C4-2B (cell line): ENCODE data around the gene PTX4.

Experiments
- H3K27ac ChIP-seq: fragments of 450-650 bp; 2 replicates; pipeline ENCODE4 v1.5.1; 2017
- ZFX ChIP-seq: fragments of 450-650 bp; IDR thresholded peaks from 2 replicates; pipeline ENCODE4 v1.6.1; 2017
- TF ChIP-seq, protein P1 (sequence below): fragments of 450-650 bp; conservative IDR thresholded peaks from 2 replicates; pipeline ENCODE4 v1.5.1; 2017; ENCODE audit warnings: mild to moderate bottlenecking

PTX4 gene

DNA sequence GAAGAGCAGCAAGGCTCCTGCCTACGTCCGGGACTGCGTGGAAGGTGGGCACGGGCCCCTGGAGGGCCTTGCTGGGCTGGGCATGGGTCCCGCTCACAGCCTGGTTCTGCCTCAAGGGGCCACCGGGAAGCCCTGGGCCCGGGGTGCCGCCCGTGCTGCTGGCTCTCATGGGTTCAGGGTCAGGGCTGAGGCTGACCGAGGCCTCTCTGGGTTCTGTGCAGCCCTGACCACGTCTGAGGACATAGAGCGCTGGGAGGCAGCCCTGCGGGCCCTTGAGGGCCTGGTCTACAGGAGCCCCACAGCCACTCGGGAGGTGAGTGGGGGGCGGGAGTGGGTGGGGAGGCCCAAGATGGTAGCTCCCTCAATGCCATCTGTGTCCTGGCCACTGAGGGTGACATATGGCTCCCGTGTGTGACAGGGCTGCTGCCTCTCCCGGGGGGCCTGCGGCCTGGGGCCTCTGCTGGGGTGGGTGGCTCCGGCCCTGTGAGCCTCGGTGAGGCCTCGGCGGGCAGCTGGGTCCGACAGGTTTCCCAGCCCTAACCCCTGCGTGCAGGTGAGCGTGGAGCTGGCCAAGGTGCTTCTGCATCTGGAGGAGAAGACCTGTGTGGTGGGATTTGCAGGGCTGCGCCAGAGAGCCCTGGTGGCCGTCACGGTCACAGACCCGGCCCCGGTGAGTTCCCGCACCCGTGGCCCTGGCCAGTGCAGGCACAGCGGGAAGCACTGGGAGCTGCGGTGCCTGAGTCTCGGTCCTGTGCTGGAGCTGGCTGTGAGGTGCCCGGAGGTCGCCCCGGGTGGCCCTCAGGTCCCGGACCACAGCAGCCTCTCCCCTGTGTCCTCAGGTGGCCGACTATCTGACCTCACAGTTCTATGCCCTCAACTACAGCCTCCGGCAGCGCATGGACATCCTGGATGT lies 13.6 kb upstream of the PTX4 start:
- TF ChIP-seq, protein P1, sequence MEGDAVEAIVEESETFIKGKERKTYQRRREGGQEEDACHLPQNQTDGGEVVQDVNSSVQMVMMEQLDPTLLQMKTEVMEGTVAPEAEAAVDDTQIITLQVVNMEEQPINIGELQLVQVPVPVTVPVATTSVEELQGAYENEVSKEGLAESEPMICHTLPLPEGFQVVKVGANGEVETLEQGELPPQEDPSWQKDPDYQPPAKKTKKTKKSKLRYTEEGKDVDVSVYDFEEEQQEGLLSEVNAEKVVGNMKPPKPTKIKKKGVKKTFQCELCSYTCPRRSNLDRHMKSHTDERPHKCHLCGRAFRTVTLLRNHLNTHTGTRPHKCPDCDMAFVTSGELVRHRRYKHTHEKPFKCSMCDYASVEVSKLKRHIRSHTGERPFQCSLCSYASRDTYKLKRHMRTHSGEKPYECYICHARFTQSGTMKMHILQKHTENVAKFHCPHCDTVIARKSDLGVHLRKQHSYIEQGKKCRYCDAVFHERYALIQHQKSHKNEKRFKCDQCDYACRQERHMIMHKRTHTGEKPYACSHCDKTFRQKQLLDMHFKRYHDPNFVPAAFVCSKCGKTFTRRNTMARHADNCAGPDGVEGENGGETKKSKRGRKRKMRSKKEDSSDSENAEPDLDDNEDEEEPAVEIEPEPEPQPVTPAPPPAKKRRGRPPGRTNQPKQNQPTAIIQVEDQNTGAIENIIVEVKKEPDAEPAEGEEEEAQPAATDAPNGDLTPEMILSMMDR: no peak
- no peak for TF ChIP-seq ZFX
- no peak overlapping the region for H3K27ac ChIP-seq

DNA sequence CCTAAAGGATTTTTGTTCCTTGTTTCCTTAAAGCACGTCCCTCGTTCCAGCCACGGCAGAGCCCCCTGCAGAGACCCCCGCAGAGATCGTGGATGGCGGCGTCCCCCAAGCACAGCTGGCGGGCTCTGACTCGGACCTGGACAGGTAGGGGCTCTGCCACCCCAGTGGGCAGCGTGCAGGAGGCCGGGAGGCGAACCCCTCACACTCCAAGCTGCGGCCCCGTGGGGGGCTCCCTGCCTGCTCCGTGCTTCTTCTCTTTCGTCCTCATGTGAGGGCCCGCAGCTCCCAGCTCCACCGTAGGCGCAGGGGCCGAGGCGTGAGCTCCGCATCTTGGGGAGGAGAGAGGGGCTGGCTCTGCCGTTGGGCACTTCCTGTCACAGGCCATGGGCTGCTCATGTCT lies 12.9 kb upstream of the PTX4 start:
- TF ChIP-seq, protein P1: no peak
- no peak for TF ChIP-seq ZFX
- no peak overlapping the region for H3K27ac ChIP-seq

DNA sequence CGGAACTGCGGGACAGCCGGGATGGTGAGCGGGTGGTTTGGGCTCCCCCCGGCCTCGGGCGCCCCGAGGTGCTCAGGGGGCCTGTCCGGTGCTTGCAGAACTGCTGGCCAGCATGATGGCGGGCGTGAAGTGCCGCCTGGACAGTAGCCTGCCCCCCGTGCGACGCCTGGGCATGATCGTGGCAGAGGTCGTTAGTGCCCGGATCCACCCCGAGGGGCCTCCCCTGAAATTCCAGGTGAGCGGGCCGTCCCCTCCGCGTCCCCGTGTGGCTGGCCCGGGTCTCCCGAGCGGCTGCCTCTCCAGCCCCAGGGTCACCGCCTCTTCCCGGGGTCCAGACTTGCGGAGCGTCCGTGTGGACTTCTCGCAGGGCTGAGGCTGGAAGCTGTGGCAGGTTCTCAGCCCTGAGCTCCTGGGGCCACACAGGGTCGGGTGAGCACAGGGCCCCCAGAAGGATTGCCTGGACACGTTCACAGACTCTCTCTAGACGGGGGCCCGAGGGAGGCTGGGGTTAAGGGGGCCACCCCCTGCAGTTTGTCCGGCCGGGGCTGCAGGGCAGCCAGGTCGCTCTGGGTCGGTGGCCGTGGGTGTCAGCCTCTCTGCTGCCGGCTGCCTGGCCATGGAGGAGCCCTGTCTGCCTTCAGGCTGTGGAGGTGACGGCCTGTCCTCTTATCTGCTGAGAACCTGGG lies 11.9 kb upstream of the PTX4 start:
- TF ChIP-seq, protein P1: no peak
- no peak for TF ChIP-seq ZFX
- no peak overlapping the region for H3K27ac ChIP-seq

DNA sequence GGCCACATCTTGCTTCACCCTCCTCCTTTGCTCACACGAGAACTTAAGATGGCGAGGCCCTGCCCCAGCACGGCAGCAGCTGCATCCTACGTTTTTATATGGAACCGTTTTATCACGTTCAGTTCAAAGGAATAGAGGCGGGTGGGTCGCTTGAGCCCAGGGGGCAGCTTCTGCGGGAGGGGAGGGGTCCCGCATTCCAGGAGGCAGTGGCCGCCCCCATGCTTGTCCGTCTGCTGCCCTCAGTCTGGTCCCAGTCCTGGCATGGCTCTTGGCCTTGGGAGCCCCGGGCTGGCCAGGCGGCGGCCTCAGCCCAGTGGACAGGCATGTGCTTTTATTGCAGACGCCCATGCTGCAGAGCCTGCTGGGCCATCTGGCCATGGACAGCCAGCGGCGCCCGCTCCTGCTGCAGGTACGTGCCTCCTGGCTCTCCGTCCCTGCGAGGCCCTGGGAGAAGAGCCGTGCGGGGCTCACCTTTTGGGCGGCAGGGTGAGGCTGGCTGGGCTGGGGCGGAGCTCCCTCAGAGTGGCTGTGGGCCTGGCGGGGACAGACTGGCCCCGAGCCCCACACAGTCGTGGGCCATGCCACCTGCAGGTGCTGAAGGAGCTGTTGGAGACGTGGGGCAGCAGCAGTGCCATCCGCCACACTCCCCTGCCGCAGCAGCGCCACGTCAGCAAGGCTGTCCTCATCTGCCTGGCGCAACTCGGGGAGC lies 11.2 kb upstream of the PTX4 start:
- TF ChIP-seq ZFX: no peak
- TF ChIP-seq, protein P1: no peak
- no peak overlapping the region for H3K27ac ChIP-seq

DNA sequence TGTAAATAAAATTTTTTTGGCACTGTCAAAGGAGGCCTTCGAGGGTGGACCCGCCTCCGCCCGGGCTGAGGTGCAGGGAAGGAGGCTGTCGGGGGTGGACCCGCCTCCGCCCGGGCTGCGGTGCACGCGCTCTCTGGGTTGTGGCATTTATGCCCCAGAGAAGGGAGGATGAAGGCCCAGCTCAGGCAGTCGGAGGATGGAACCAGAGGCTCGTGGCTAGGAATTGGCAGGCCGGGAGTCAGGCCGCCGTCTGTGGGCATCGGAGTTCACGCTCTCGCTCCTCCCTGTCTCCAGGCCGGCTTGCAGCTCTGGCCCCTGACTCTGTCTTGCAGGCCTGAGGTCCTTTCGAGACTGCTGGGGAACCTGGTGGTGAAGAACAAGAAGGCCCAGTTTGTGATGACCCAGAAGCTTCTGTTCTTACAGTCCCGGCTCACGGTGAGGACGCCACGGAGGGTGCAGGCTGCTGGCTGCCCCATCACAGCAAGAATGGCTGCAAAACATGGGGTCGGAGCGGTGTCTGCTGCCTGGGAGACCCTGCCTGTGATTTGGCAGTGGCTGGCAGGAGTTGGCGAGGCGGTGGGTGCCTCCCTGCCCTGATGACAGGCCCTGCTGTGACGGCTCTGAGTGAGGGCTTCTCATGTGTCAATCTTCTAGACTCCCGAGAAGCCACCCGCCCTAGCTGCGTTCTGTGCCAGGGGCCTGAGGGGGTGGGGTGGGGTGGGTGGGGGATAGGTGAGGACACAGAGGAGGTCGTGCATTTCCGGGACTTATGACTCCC lies 10.3 kb upstream of the PTX4 start:
- H3K27ac ChIP-seq: no peak overlapping the region
- no peak for TF ChIP-seq ZFX
- TF ChIP-seq, protein P1: no peak

DNA sequence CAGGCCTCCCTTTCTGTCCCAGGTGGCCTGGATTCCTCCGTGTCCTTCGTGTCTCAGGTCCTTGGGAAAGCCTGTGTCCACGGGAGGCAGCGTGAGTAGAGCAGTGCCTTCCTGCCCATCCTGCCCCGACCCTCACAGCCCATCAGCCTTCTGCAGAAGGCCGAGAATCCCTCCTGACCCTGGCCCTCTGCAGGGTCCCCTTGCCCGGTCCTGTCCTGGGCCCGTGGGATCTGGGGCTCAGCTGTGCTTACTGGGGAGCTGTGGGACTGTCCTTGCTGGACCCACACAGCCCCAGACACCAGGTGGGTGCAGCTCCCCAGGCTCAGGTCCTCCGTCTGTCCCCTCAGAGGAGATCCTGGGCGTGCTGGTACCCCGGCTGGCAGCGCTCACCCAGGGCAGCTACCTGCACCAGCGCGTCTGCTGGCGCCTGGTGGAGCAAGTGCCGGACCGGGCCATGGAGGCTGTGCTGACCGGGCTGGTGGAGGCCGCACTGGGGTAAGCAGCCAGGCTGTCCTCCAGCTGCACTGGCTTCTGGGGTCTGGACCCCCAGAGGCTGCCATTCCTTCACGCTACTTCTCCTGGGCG lies 8.4 kb upstream of the PTX4 start:
- H3K27ac ChIP-seq: no peak overlapping the region

More for the DNA sequence above, 8.4 kb upstream of the PTX4 start:
- TF ChIP-seq, protein P1: no peak
